ENCODE data around the gene TRIM27. TPM values are rescaled to one million over a fixed set of nuclear protein-coding genes. Genes with fewer than 3 reads are reported as not detected.
"Not testable (repeated sequence)": the region's sequence is repeated elsewhere in the genome, so short reads cannot be mapped to it uniquely, and the experiment has no call there.

Gene TRIM27
- total RNA-seq, 2 experiments from 2014 or later: 11.5 to 13.2 TPM

- Mint-ChIP-seq H3K27ac (no peak overlapping the region), H3K4me3 (no peak overlapping the region), H3K9me3 (peaks cover 7% of the 10 kb centered on the region), H3K4me1 (ENCODE audit: low read depth) (no peaks in the 10 kb centered on the region), H3K27me3 (peaks cover 24% of the 10 kb centered on the region), H3K36me3 (ENCODE audit: low read depth) (no peaks in the 10 kb centered on the region)
- intact Hi-C loops (cut with DNase I, micrococcal nuclease): no loop called here
- no peaks in the 10 kb centered on the region for H3K36me3 ChIP-seq (ENCODE audit: insufficient read depth, low read length)
- ChIA-PET CTCF (no interaction called here), POLR2A (no interaction called here)
- H3K4me1 ChIP-seq (ENCODE audit: insufficient read depth, low read length): no peaks in the 10 kb centered on the region
- H3K27ac ChIP-seq (ENCODE audit: low read depth in 1 of 2, low read length in 2 of 2): no peak overlapping the region
- H3K4me3 ChIP-seq (ENCODE audit: low read length): no peak overlapping the region
- TF ChIP-seq, protein P1, sequence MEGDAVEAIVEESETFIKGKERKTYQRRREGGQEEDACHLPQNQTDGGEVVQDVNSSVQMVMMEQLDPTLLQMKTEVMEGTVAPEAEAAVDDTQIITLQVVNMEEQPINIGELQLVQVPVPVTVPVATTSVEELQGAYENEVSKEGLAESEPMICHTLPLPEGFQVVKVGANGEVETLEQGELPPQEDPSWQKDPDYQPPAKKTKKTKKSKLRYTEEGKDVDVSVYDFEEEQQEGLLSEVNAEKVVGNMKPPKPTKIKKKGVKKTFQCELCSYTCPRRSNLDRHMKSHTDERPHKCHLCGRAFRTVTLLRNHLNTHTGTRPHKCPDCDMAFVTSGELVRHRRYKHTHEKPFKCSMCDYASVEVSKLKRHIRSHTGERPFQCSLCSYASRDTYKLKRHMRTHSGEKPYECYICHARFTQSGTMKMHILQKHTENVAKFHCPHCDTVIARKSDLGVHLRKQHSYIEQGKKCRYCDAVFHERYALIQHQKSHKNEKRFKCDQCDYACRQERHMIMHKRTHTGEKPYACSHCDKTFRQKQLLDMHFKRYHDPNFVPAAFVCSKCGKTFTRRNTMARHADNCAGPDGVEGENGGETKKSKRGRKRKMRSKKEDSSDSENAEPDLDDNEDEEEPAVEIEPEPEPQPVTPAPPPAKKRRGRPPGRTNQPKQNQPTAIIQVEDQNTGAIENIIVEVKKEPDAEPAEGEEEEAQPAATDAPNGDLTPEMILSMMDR (IDR thresholded peaks at IDR 0.05): no peak
- no peak for DNase-seq
- peaks cover 0 to 2% of the 10 kb centered on the region in 2 experiments for H3K27me3 ChIP-seq (ENCODE audit: control insufficient read depth in 1 of 2, insufficient read depth in 2 of 2, low read length in 2 of 2)
- ATAC-seq (ENCODE audit: poor library complexity): no peak
- peaks cover 7 to 12% of the 10 kb centered on the region in 2 experiments for H3K9me3 ChIP-seq (ENCODE audit: control insufficient read depth in 1 of 2, insufficient read depth in 1 of 2, low read length in 2 of 2)
Observed at GRCh38 chr6:28968476-28968875, 44.7 kb upstream of the TRIM27 start.

DNA sequence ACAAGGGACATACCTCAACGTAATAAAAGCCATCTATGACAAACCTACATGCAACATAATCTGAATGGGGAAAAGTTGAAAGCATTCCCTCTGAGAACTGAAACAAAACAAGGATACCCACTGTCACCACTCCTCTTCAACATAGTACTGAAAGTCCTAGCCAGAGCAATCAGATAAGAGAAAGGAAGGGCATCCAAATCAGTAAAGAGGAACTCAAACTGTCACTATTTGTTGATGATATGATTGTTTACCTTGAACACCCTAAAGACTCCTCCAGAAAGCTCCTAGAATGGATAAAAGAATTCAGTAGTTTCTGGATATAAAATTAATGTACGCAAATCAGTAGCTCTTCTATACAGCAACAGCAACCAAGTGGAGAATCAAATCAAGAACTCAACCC lies 41.9 kb upstream of the TRIM27 start:
- H3K4me1 Mint-ChIP-seq (ENCODE audit: low read depth): no peaks in the 10 kb centered on the region
- POLR2A ChIA-PET: no interaction called here
- no peaks in the 10 kb centered on the region for H3K36me3 Mint-ChIP-seq (ENCODE audit: low read depth)
- H3K4me3 Mint-ChIP-seq: no peak overlapping the region
- H3K27ac Mint-ChIP-seq: no peak overlapping the region
- ATAC-seq (ENCODE audit: poor library complexity) (no peak), DNase-seq (no peak)
- TF ChIP-seq, protein P1 (IDR thresholded peaks at IDR 0.05): no peak
- Histone ChIP-seq H3K27me3 (ENCODE audit: control insufficient read depth in 1 of 2, insufficient read depth in 2 of 2, low read length in 2 of 2) (peaks cover 0 to 5% of the 10 kb centered on the region in 2 experiments), H3K27ac (ENCODE audit: low read depth in 1 of 2, low read length in 2 of 2) (no peak overlapping the region), H3K36me3 (ENCODE audit: insufficient read depth, low read length) (no peaks in the 10 kb centered on the region), H3K9me3 (ENCODE audit: control insufficient read depth in 1 of 2, insufficient read depth in 1 of 2, low read length in 2 of 2) (peaks cover 7 to 12% of the 10 kb centered on the region in 2 experiments), H3K4me1 (ENCODE audit: insufficient read depth, low read length) (no peaks in the 10 kb centered on the region), H3K4me3 (ENCODE audit: low read length) (no peak overlapping the region)
- H3K27me3 Mint-ChIP-seq: peaks cover 44% of the 10 kb centered on the region
- CTCF ChIA-PET: no interaction called here
- H3K9me3 Mint-ChIP-seq: peaks cover 7% of the 10 kb centered on the region
- intact Hi-C loops (cut with DNase I, micrococcal nuclease): no loop called here

DNA sequence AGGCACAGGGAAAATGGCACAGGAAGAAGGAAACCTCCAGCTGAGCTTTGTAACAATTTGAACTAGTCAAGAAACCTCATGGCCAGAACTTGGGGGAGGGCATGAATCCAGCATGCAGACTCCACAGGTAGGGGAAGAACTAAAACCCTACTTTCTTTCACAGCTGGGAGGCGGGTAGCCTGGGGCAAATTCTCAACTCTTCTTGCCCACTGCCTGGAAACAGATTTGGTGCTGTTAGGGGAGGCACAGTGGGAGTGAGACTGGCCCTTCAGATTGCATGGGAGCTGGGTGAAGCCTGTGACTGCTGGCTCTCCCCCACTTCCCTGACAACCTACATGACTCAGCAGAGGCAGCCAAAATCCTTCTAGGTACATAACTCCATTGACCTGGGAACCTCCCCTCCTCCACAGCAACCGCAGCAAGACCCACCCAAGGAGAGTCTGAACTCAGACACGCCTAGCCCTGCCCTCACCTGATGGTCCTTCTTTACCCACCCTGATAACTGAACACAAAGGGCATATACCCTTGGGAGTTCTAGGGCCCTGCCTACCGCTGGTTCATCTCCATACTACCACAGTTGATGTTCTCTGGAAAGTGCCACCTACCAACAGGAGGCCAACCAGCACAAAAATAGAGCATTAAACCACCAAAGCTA lies 37.2 kb upstream of the TRIM27 start:
- CTCF ChIA-PET: no interaction called here
- ATAC-seq (ENCODE audit: poor library complexity): no peak
- Histone ChIP-seq H3K36me3 (ENCODE audit: insufficient read depth, low read length) (no peaks in the 10 kb centered on the region), H3K27ac (ENCODE audit: low read depth in 1 of 2, low read length in 2 of 2) (no peak overlapping the region), H3K4me1 (ENCODE audit: insufficient read depth, low read length) (no peaks in the 10 kb centered on the region), H3K9me3 (ENCODE audit: control insufficient read depth in 1 of 2, insufficient read depth in 1 of 2, low read length in 2 of 2) (no peaks in the 10 kb centered on the region), H3K27me3 (ENCODE audit: control insufficient read depth in 1 of 2, insufficient read depth in 2 of 2, low read length in 2 of 2) (peaks cover 4 to 12% of the 10 kb centered on the region in 2 experiments), H3K4me3 (ENCODE audit: low read length) (no peak overlapping the region)
- H3K4me3 Mint-ChIP-seq: no peak overlapping the region
- POLR2A ChIA-PET: no interaction called here
- TF ChIP-seq, protein P1 (IDR thresholded peaks at IDR 0.05): no peak
- H3K27ac Mint-ChIP-seq: no peak overlapping the region
- no peaks in the 10 kb centered on the region for H3K4me1 Mint-ChIP-seq (ENCODE audit: low read depth)
- H3K27me3 Mint-ChIP-seq: peaks cover 65% of the 10 kb centered on the region
- no peak for DNase-seq
- intact Hi-C loops (cut with DNase I, micrococcal nuclease): no loop called here
- H3K36me3 Mint-ChIP-seq (ENCODE audit: low read depth): no peaks in the 10 kb centered on the region
- no peaks in the 10 kb centered on the region for H3K9me3 Mint-ChIP-seq

GRCh38 chr6:28958561-28959243 lies 34.9 kb upstream of the TRIM27 start:
- H3K27ac ChIP-seq (ENCODE audit: low read depth in 1 of 2, low read length in 2 of 2); H3K36me3 ChIP-seq (ENCODE audit: insufficient read depth, low read length); H3K27ac Mint-ChIP-seq; H3K9me3 Mint-ChIP-seq; intact Hi-C loops (cut with DNase I, micrococcal nuclease); H3K4me3 Mint-ChIP-seq; DNase-seq; ATAC-seq (ENCODE audit: poor library complexity); CTCF ChIA-PET; POLR2A ChIA-PET; H3K4me3 ChIP-seq (ENCODE audit: low read length); H3K36me3 Mint-ChIP-seq (ENCODE audit: low read depth); H3K9me3 ChIP-seq (ENCODE audit: control insufficient read depth in 1 of 2, insufficient read depth in 1 of 2, low read length in 2 of 2): not testable (repeated sequence)
- peaks cover 10% of the 10 kb centered on the region for H3K4me1 ChIP-seq (ENCODE audit: insufficient read depth, low read length)
- Mint-ChIP-seq H3K4me1 (ENCODE audit: low read depth) (peaks cover 18% of the 10 kb centered on the region), H3K27me3 (peaks cover 58% of the 10 kb centered on the region)
- peaks cover 4 to 10% of the 10 kb centered on the region in 2 experiments for H3K27me3 ChIP-seq (ENCODE audit: control insufficient read depth in 1 of 2, insufficient read depth in 2 of 2, low read length in 2 of 2)

- Mint-ChIP-seq H3K27me3 (peaks cover 62% of the 10 kb centered on the region), H3K4me1 (ENCODE audit: low read depth) (peaks cover 26% of the 10 kb centered on the region), H3K36me3 (ENCODE audit: low read depth) (peaks cover 10% of the 10 kb centered on the region)
- H3K36me3 ChIP-seq (ENCODE audit: insufficient read depth, low read length); DNase-seq; H3K4me3 Mint-ChIP-seq; ATAC-seq (ENCODE audit: poor library complexity); CTCF ChIA-PET; H3K27ac ChIP-seq (ENCODE audit: low read depth in 1 of 2, low read length in 2 of 2); H3K4me3 ChIP-seq (ENCODE audit: low read length); POLR2A ChIA-PET; intact Hi-C loops (cut with DNase I, micrococcal nuclease); H3K9me3 Mint-ChIP-seq; H3K27ac Mint-ChIP-seq; H3K9me3 ChIP-seq (ENCODE audit: control insufficient read depth in 1 of 2, insufficient read depth in 1 of 2, low read length in 2 of 2): not testable (repeated sequence)
- peaks cover 4 to 10% of the 10 kb centered on the region in 2 experiments for H3K27me3 ChIP-seq (ENCODE audit: control insufficient read depth in 1 of 2, insufficient read depth in 2 of 2, low read length in 2 of 2)
- H3K4me1 ChIP-seq (ENCODE audit: insufficient read depth, low read length): peaks cover 15% of the 10 kb centered on the region
Observed at GRCh38 chr6:28957795-28958314, 34.1 kb upstream of the TRIM27 start.

All from CD4-positive, alpha-beta T cell (primary cell).